K562 (cell line): Measurements from ENCODE around the gene EPB42. TPM values are rescaled to one million over a fixed set of nuclear protein-coding genes. Genes with fewer than 3 reads are reported as not detected.

Experiments
- ATAC-seq: fragments of 200-7000 bp; cut with Tn5 transposase; 3 replicates; pipeline ENCODE4 v1.9.1; 2020; ENCODE audit warnings: moderate library complexity
- BruUV-seq: library from RNA; stranded (reverse); fragments of 400-500 nt; replicated peaks from 2 replicates; lab custom pipeline; 2021; lab: Mats Ljungman, UMichigan
- CTCF ChIA-PET: fragments of 300-600 bp; formaldehyde crosslinking; extraction: SDS; loops from one replicate; lab custom pipeline; 2021; ENCODE audit warnings: low intra/inter-chr PET ratio; lab: Yijun Ruan, JAX
- POLR2A ChIA-PET: fragments of 300-600, 350-650 bp; sonication (Branson Sonifier 250); formaldehyde crosslinking; extraction: SDS; loops from one replicate; lab custom pipeline; 2021; ENCODE audit warnings: antibody characterized with exemption, inconsistent platforms; lab: Yijun Ruan, JAX
- DNase-seq, 4 experiments: peaks; one replicate each; pipeline versions ENCODE4 v3.0.0 to v3.0.0-alpha.2; 2011 to 2018; ENCODE audit warnings: low spot score in 3 of 4, mixed read lengths in 3 of 4; ENCODE audit errors: extremely low read depth in 1 of 4
- FAIRE-seq: peaks from 2 replicates; lab custom pipeline; 2011; peaks lifted over from hg19 to GRCh38; lab: Jason Lieb, UNC
- H2AFZ ChIP-seq: 2 replicates; pipeline ENCODE4 v1.6.0; 2011; ENCODE audit warnings: low read depth, low read length, control low read depth, inconsistent platforms
- H3K27ac ChIP-seq: fragments of 200-600 bp; 3 replicates; pipeline ENCODE4 v1.8.0; 2011; ENCODE audit warnings: low read depth, mild to moderate bottlenecking, control low read depth, inconsistent platforms, low read length, moderate library complexity, mixed read lengths; ENCODE audit errors: extremely low read depth
- H3K27me3 ChIP-seq, 2 experiments: fragments of 300-600 bp in 1 of 2; 2 replicates in 1 of 2; 3 replicates in 1 of 2; pipeline versions ENCODE4 v1.6.0 to v1.8.0; 2011; ENCODE audit warnings: inconsistent platforms in 2 of 2, low read length in 2 of 2, mild to moderate bottlenecking in 1 of 2, mixed read lengths in 1 of 2, moderate library complexity in 1 of 2; ENCODE audit not compliant: control insufficient read depth in 2 of 2, insufficient read depth in 2 of 2
- H3K36me3 ChIP-seq: fragments of 300-600 bp; 3 replicates; pipeline ENCODE4 v1.8.0; 2011; ENCODE audit warnings: mild to moderate bottlenecking, low read length, inconsistent platforms; ENCODE audit not compliant: control insufficient read depth, insufficient read depth
- H3K4me1 ChIP-seq, 2 experiments: fragments of 200-600 bp in 1 of 2; replicated peaks in 1 of 2; 2 replicates in 1 of 2; 3 replicates in 1 of 2; pipeline versions ENCODE4 v1.5.1 to v1.8.0; 2011; ENCODE audit warnings: inconsistent platforms in 2 of 2, low read length in 2 of 2, mild to moderate bottlenecking in 1 of 2, mixed read lengths in 1 of 2, moderate library complexity in 1 of 2; ENCODE audit not compliant: control insufficient read depth in 2 of 2, insufficient read depth in 2 of 2
- H3K4me2 ChIP-seq: 2 replicates; pipeline ENCODE4 v1.6.1; 2011; ENCODE audit warnings: low read length, control low read depth, inconsistent platforms, mixed read lengths; ENCODE audit not compliant: insufficient read depth
- H3K4me3 ChIP-seq: fragments of 200-600 bp; sonication (generic), shearing (Covaris generic); 2 replicates; pipeline ENCODE4 v1.5.1; 2016; ENCODE audit warnings: control low read depth, inconsistent platforms
- H3K79me2 ChIP-seq: fragments of 200-600 bp; 3 replicates; pipeline ENCODE4 v1.8.0; 2011; ENCODE audit warnings: low read length, inconsistent platforms; ENCODE audit not compliant: control insufficient read depth, insufficient read depth
- H3K9ac ChIP-seq, 2 experiments: 2 replicates each; pipeline versions ENCODE4 v1.6.0 to v1.6.1; 2011; ENCODE audit warnings: low read depth in 2 of 2, low read length in 2 of 2, control low read depth in 1 of 2, inconsistent platforms in 1 of 2, mild to moderate bottlenecking in 1 of 2, mixed read lengths in 1 of 2; ENCODE audit not compliant: insufficient read depth in 1 of 2
- H3K9me1 ChIP-seq: one replicate; pipeline ENCODE4 v1.6.0; 2011; ENCODE audit warnings: inconsistent platforms, mild to moderate bottlenecking, low read length, moderate library complexity; ENCODE audit not compliant: control insufficient read depth, insufficient read depth
- H3K9me3 ChIP-seq: replicated peaks from 2 replicates; pipeline ENCODE4 v1.5.1; 2011; ENCODE audit warnings: low read depth, low read length, inconsistent platforms; ENCODE audit not compliant: control insufficient read depth, insufficient read depth
- H4K20me1 ChIP-seq: replicated peaks from 2 replicates; pipeline ENCODE4 v1.6.1; 2011; ENCODE audit warnings: low read length, inconsistent platforms, mixed read lengths; ENCODE audit not compliant: control insufficient read depth, insufficient read depth
- BMI1 ChIP-seq: fragments of 150-350 bp; IDR thresholded peaks from 2 replicates; pipeline ENCODE4 v1.6.1; 2014; ENCODE audit warnings: low read length
- ESRRA ChIP-seq: fragments of 450-650 bp; IDR thresholded peaks from 2 replicates; pipeline ENCODE4 v1.6.1; 2014; ENCODE audit warnings: low read depth, mild to moderate bottlenecking, moderate library complexity, borderline replicate concordance
- ILK ChIP-seq: fragments of 450-650 bp; IDR thresholded peaks from 2 replicates; pipeline ENCODE4 v1.6.1; 2016; ENCODE audit warnings: missing genetic modification characterization, low read depth, mild to moderate bottlenecking, missing compliant biosample characterization, moderate library complexity, borderline replicate concordance
- MEIS2 ChIP-seq: fragments of 450-650 bp; IDR thresholded peaks from 2 replicates; pipeline ENCODE4 v1.6.1; 2014; ENCODE audit warnings: mild to moderate bottlenecking; ENCODE audit not compliant: partially characterized antibody
- NFYB ChIP-seq: IDR thresholded peaks from 2 replicates; pipeline ENCODE4 v1.6.1; 2011; ENCODE audit warnings: mild to moderate bottlenecking, moderate library complexity; ENCODE audit not compliant: insufficient read length; ENCODE audit errors: extremely low read depth
- RAD51 ChIP-seq: fragments of 450-650 bp; IDR thresholded peaks from 2 replicates; pipeline ENCODE4 v1.7.1; 2016; ENCODE audit warnings: low read depth, mild to moderate bottlenecking, borderline replicate concordance
- RUNX1 ChIP-seq: sonication (generic); IDR thresholded peaks from 2 replicates; pipeline ENCODE4 v1.6.1; 2016; ENCODE audit warnings: antibody characterized with exemption, low read depth
- SNAPC5 ChIP-seq: fragments of 250-450 bp; sonication (Bioruptor Pico); IDR thresholded peaks from 2 replicates; pipeline ENCODE4 v1.8.0; 2021; ENCODE audit warnings: moderate library complexity, mild to moderate bottlenecking, inconsistent platforms
- ZC3H11A ChIP-seq: IDR thresholded peaks from 2 replicates; pipeline ENCODE4 v1.6.1; 2012; ENCODE audit warnings: low read depth, low read length, improper control_type of control experiment
- ZNF143 ChIP-seq: sonication (generic); formaldehyde crosslinking; IDR thresholded peaks from 2 replicates; pipeline ENCODE4 v1.9.0; 2022; ENCODE audit warnings: mild to moderate bottlenecking, missing genetic modification reagents
- WGBS: fragments of 100-300 bp; shearing (Covaris generic); methylation state at CpG from one replicate; pipeline ENCODE4 v1.1.6; 2016; ENCODE audit warnings: low coverage, mixed read lengths; ENCODE audit not compliant: insufficient coverage; ENCODE audit errors: missing lambda C conversion rate; 5-methylcytosine and 5-hydroxymethylcytosine counted together
- in situ Hi-C: fragments of 300-500 bp; cut with MboI; formaldehyde crosslinking; loops from 4 replicates; pipeline ENCODE4 v1.15.0; 2018; ENCODE audit warnings: inconsistent platforms, mixed read lengths
- intact Hi-C: fragments of 100-400 bp; cut with micrococcal nuclease; formaldehyde crosslinking; loops from 2 replicates; pipeline ENCODE4 v1.14.2; 2022
- polyA plus RNA-seq, 8 experiments: library from polyadenylated mRNA; depleted of rRNA in 4 of 8; stranded (reverse) in 5 of 8; unstranded in 3 of 8; fragments of >200 nt; fragmentation: Nextera tagmentation in 2 of 8; fragmentation: Illumina TruSeq in 1 of 8; extraction: Ambion mirVana in 2 of 8; extraction: Trizol in 1 of 8; gene quantifications; 2 replicates each; pipeline versions ENCODE4 v1.2.1 to v1.2.3, GENCODE V29; 2011 to 2014; ENCODE audit warnings: inconsistent platforms in 1 of 8, missing spikeins in 1 of 8
- total RNA-seq, 7 experiments: library from RNA; depleted of rRNA in 6 of 7; stranded (reverse); fragments of >200 nt in 6 of 7; fragmentation: Illumina TruSeq in 2 of 7; extraction: Trizol in 2 of 7; gene quantifications; 2 replicates each; pipeline versions ENCODE4 v1.2.1 to v1.2.3, GENCODE V29; 2011 to 2021; ENCODE audit warnings: low replicate concordance in 1 of 7

EPB42 gene
- total and polyA plus RNA-seq, 9 of the 15 experiments (the other 6 are each of a cell fraction or from before 2014, with no cell fraction given), result 0.38 to 2.3 (median 1.4) TPM

GRCh38 chr15:43151688-43152087, 69.1 kb downstream of the EPB42 start:
- H4K20me1 ChIP-seq, result no peaks in the 10 kb centered on the region
- H3K36me3 ChIP-seq, result peaks cover 48% of the 10 kb centered on the region
- FAIRE-seq (peak; percentile 29), DNase-seq (no peak), ATAC-seq (no peak)
- no peaks in the 10 kb centered on the region for H3K9me3 ChIP-seq
- H3K4me1 ChIP-seq, result no peaks in the 10 kb centered on the region
- 55% methylated on average over 2 of the region's 2 CpGs for WGBS
- intact Hi-C loops (no loop called here), in situ Hi-C loops (no loop called here)
- no peaks in the 10 kb centered on the region for H3K27me3 ChIP-seq
- H3K9me1 ChIP-seq, result no peaks in the 10 kb centered on the region
- CTCF ChIA-PET, result no interaction called here
- H3K79me2 ChIP-seq, result no peaks in the 10 kb centered on the region
- POLR2A ChIA-PET, result interaction anchor here (1.3 kb wide), 1 partner anchor 8 kb away, joined by 5 read pairs; no protein-coding TSS in a partner anchor
- TF ChIP-seq ZC3H11A, result no peak
- peak; percentile 11 for TF ChIP-seq MEIS2
- peak; percentile 13; the same call in 1 of the 2 replicates for TF ChIP-seq ESRRA
- TF ChIP-seq ZNF143 (CRISPR knock-in tag), result no peak
- BruUV-seq, result no TSS peak
- H3K4me3 ChIP-seq, result no peak overlapping the region
- H2AFZ ChIP-seq, result no peak overlapping the region
- no peak overlapping the region for H3K9ac ChIP-seq
- no peak overlapping the region for H3K27ac ChIP-seq
- no peak overlapping the region for H3K4me2 ChIP-seq

GRCh38 chr15:43150191-43150929, 70.5 kb downstream of the EPB42 start:
- H3K9me1 ChIP-seq, result no peaks in the 10 kb centered on the region
- peaks cover 50% of the 10 kb centered on the region for H3K36me3 ChIP-seq
- H4K20me1 ChIP-seq, result no peaks in the 10 kb centered on the region
- H3K9ac ChIP-seq, result no peak overlapping the region
- no peaks in the 10 kb centered on the region for H3K27me3 ChIP-seq
- ChIA-PET CTCF (no interaction called here), POLR2A (no interaction called here)
- no peak overlapping the region for H2AFZ ChIP-seq
- in situ Hi-C loops, result no loop called here
- no peaks in the 10 kb centered on the region for H3K4me1 ChIP-seq
- BruUV-seq, result no TSS peak
- H3K4me2 ChIP-seq, result no peak overlapping the region
- intact Hi-C loops, result no loop called here
- ATAC-seq (no peak), FAIRE-seq (no peak), DNase-seq (peak in 3 of 4 experiments; percentile 17 to 61 (median 60))
- TF ChIP-seq NFYB, result peak; percentile 19
- TF ChIP-seq SNAPC5 (CRISPR knock-in tag), result no peak
- no peak for TF ChIP-seq ILK (tag)
- no peak for TF ChIP-seq RUNX1
- 0 out of 2 replicates have a peak, but pooled peaks have one; percentile 13 for TF ChIP-seq RAD51
- TF ChIP-seq BMI1, result no peak
- H3K79me2 ChIP-seq, result no peaks in the 10 kb centered on the region
- WGBS, result 88% methylated on average over 5 of the region's 5 CpGs
- H3K9me3 ChIP-seq, result no peaks in the 10 kb centered on the region
- no peak overlapping the region for H3K4me3 ChIP-seq
- no peak overlapping the region for H3K27ac ChIP-seq
